HG03139 (cell line): Measurements from ENCODE around the gene GDPD5.

ENCODE experiments used
- ATAC-seq: cut with Tn5 transposase; IDR thresholded peaks from one replicate; pipeline ENCODE4 v1.9.1; 2021; ENCODE audit not compliant: unreplicated experiment

The GDPD5 gene

DNA sequence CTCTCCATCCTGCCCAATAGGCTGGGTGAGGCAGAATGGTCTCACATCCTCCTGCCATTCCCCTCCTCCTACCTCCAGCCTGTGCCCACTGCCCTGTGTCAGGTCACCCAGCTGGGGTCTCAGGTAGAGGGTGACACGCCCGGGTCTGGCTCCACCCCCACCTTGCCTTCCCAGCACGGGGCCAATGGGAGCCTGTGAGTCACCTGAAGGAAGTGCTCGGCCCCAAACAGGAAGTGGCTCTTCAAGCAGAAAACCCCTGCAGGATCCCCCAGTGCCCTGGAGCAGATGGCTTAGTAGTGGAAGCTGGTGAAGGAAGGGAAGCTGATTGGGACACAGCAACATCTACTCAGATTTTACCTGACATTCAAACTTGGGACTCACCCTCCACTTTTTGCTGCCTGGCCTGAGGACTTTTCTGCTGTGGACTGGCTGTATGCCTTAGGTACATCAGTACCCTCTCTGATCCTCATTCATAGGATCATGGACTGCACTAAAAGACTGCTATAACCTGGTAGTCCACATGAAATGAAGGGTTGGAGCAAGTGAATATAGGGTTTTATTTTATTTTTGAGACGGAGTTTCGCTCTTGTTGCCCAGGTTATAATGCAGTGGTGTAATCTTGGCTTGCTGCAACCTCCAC, 33.4 kb downstream of the GDPD5 start:
- no peak for ATAC-seq

DNA sequence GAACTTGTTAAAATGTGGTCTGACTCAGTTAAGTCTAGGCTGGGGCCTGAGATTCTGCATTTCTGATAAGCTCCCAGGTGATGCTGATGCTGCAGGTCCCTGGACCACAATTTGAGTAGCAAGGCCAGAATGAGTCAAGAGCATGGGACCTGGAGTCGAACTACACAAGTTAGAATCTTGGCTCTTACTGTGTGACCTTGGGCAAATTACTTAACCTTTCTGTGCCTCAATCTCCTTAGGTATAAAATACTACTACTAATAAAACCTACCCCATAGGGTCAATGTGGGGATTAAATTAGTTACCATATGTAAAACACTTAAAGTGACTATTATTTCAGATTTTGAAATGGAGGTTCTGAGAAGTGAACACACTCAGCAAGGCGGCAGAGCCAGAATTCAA, 34.3 kb downstream of the GDPD5 start:
- no peak for ATAC-seq

- no peak for ATAC-seq
These were observed 35.2 kb downstream of the GDPD5 start for GRCh38 chr11:75490221-75491181.

DNA sequence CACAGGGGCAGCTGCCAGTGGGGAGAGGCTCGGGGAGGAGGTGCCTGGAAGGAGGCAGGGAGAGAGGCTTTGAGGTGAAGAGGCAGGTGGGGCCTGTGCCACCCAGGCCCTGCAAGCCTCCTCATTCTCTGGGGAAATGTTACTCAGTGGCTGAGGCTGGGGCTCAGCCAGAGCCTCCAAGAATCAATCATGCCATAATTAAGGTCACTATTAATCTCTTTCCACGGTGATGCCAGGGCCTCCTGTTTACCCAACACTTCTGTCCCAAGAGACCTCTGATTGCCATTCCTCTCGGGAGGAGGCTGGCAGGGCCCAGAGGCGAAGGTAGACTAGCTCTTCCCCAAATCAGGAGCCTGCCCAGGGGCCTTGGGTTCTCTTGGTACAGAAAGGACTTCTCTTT, 38.4 kb downstream of the GDPD5 start:
- no peak for ATAC-seq

DNA sequence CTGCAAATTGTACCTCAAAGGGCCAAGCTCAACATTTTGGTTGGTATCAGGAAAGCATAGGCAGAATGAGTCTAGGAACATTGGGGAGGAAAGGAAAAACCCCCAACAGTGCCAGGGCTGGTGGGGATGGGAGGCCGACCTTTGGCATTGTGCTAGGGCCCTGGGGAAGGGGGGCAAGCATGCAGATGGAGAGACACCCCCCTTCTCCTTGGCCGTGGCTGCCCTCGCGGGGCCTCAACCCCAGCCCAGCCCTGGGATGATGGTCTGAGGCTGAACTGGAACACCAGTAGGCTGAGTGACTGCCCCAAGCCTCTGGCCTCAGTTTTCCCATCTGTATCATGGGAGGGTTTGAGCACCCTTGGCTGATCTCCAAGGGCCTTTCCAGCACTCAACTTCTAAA, 40.0 kb downstream of the GDPD5 start:
- no peak for ATAC-seq

DNA sequence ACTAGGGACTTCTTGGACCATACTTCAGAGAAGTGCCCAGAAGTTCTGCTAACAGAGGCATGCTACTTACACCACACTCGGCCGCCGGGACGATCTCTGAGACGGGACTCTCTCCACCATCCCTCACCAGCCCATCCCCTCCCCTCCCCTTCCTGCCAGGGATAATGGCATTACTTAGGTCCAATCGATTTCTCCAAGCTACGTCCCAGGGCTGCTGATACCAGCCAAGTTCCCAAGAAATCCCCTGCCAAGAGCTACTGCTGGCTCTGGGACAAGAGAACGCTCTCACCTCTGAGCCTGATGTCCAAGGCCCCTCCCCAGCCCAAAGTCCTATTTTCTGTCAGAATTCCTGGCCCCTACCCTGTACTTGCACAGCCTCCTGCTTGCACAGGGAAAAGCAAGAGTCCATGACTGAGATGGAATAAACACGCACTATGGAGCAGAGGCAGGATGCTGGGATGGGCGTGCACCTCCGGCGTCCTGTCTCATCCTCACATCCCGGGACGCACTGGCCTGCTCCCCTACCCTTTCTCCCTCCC, 42.7 kb downstream of the GDPD5 start:
- no peak for ATAC-seq

- no peak for ATAC-seq
These were observed 43.7 kb downstream of the GDPD5 start for GRCh38 chr11:75481922-75482606.

DNA sequence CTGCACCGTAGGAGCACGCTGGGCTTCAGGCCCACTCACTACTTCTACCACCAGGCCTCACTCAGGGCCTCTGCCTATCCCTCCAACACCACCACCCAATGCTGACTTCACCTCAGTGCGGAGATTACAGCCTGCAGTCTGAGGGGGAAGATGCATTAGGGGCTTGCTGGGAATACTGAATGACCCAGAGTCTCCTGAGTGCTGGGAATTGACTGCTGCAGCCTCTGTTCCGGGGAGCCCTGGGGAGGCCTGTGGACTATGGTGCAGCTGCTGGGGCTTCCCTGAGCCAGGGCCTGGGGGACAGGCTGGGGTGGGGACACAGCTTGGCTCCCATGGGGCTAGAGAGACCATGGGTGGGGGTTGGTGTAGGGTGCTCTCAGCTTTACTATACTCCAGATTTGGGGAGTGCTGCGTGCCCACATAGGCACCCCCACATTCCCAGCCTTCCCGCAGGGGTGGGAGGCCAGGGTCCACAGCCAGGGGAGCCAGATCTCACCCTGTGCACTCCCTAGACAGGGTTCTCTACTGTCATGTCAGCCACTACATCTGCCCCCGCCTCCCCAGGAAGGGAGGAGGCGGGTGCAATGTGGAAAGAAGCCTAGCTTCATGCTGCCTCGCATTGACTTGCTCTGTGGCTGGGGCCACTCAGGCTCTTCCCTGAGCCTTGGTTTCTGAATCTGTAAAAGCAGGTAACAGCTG, 44.4 kb downstream of the GDPD5 start:
- no peak for ATAC-seq

GRCh38 chr11:75480185-75481175, 45.3 kb downstream of the GDPD5 start:
- no peak for ATAC-seq

- no peak for ATAC-seq
These were observed 46.1 kb downstream of the GDPD5 start for GRCh38 chr11:75479597-75480145.

GRCh38 chr11:75478783-75479596, 46.8 kb downstream of the GDPD5 start:
- ATAC-seq, result no peak

DNA sequence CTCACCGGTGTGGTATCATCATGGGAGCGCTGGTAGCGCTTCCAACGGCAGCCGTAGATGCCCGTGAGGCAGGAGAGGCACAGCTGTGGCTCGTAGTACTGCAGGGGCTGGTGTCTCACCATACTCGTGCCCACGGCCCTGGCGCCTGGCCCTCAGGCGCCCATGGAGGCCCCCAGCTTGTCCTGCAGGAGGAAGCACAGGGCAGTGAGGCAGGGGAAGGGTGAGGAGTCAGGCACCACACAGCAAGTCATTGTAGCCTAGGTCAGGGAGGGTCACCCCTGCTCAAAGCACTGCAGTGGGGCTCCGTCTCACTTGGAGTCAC, 48.2 kb downstream of the GDPD5 start:
- no peak for ATAC-seq

- ATAC-seq, result no peak
These were observed 48.8 kb downstream of the GDPD5 start for GRCh38 chr11:75476739-75477613.

- no peak for ATAC-seq
These were observed 49.7 kb downstream of the GDPD5 start for GRCh38 chr11:75475767-75476650.

DNA sequence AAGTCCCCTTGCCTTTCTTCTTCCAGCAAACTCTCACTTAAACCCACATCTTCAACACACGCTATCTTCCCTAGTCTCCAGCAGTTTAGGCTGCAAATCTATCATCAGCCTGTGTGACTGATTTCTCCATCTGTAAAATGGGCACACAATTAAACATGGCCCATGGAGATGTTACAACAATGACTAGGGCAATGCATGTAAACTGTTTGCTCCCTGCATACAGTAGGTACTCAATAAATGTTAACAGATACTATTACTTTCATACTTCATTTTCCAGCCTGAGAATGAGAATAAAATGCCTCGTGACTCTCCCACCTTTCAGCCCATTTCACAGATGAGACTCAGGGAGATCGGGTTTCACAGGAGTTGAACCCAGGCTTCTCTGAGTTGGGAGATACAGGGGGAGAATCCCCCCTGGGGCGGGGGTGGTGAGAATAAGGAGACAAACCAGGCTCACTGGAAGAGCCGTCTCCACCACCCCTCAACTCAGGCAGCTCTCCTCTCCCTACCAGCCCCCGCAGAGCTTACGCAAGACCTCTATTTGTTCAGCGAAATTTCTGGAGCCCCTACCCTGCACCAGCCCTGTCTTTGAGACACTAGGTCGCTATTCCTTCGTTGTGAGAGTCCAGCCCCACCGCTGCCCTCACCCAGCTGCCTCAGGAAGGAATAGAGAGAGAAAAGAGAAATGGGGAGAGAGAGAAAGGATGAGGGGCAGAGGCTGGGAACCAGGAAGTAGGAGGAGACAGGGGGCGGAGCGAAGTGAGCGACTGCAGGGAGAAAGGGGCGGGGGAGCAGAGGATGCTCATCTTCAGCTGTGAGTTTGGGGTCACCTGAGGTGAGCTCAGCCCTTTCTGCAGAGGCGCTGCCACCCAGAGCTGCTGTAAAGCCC, 50.6 kb downstream of the GDPD5 start:
- no peak for ATAC-seq

GRCh38 chr11:75474240-75474639, 51.5 kb downstream of the GDPD5 start:
- no peak for ATAC-seq
